A549 (cell line): ENCODE measurements around the gene PTRH1. TPM values are rescaled to one million over a fixed set of nuclear protein-coding genes. Genes with fewer than 3 reads are reported as not detected.

ENCODE experiments used
- ATAC-seq, 2 experiments: fragments of 200-7000 bp in 1 of 2; fragments of >200 bp in 1 of 2; cut with Nextera tagmentation in 1 of 2; cut with Tn5 transposase in 1 of 2; 3 replicates each; pipeline versions ENCODE4 v1.8.0 to v1.9.1; 2018 to 2020; ENCODE audit warnings: mild to moderate bottlenecking in 1 of 2, moderate library complexity in 1 of 2
- CTCF ChIA-PET: fragments of 300-600 bp; sonication (Branson Sonifier 250); formaldehyde crosslinking; extraction: SDS; loops from one replicate; lab custom pipeline; 2021; ENCODE audit warnings: antibody characterized with exemption, inconsistent platforms; lab: Yijun Ruan, JAX
- POLR2A ChIA-PET: fragments of 350-600 bp; formaldehyde crosslinking; extraction: SDS; loops from one replicate; lab custom pipeline; 2021; ENCODE audit warnings: antibody characterized with exemption, inconsistent platforms; lab: Yijun Ruan, JAX
- DNase-seq, 2 experiments: peaks; one replicate each; pipeline versions ENCODE4 v3.0.0 to v3.0.0-alpha.2; 2011 to 2016; ENCODE audit warnings: low read depth in 1 of 2, low spot score in 1 of 2
- FAIRE-seq: peaks from 2 replicates; lab custom pipeline; 2011; peaks lifted over from hg19 to GRCh38; lab: Jason Lieb, UNC
- H3K27ac ChIP-seq, 2 experiments: fragments of >200 bp; sonication (Bioruptor Twin); formaldehyde crosslinking; 3 replicates each; pipeline ENCODE4 v1.5.1; 2016 to 2017
- H3K4me1 ChIP-seq: fragments of >200 bp; sonication (Bioruptor Twin); formaldehyde crosslinking; 3 replicates; pipeline ENCODE4 v1.6.1; 2016
- H3K4me2 ChIP-seq: fragments of >200 bp; sonication (Bioruptor Twin); formaldehyde crosslinking; 3 replicates; pipeline ENCODE4 v1.6.1; 2016
- H3K4me3 ChIP-seq: fragments of >200 bp; sonication (Bioruptor Twin); formaldehyde crosslinking; 3 replicates; pipeline ENCODE4 v1.5.1; 2016
- H3K9me3 ChIP-seq: fragments of >200 bp; sonication (Bioruptor Twin); formaldehyde crosslinking; 3 replicates; pipeline ENCODE4 v1.6.1; 2016
- ATOH8 ChIP-seq: fragments of 250-450 bp; sonication (Bioruptor Pico); IDR thresholded peaks from 2 replicates; pipeline ENCODE4 v1.5.0; 2020; ENCODE audit warnings: low read depth, mild to moderate bottlenecking, moderate library complexity
- BCL3 ChIP-seq: fragments of >200 bp; sonication (Bioruptor Twin); formaldehyde crosslinking; IDR thresholded peaks from 3 replicates; pipeline ENCODE4 v1.6.1; 2016
- CBX2 ChIP-seq: fragments of 200-600 bp; sonication (generic); IDR thresholded peaks from 2 replicates; pipeline ENCODE4 v1.6.1; 2016; ENCODE audit warnings: low read depth, mild to moderate bottlenecking, borderline replicate concordance
- CBX8 ChIP-seq: fragments of 200-600 bp; sonication (generic); IDR thresholded peaks from 2 replicates; pipeline ENCODE4 v1.6.1; 2016
- CHD2 ChIP-seq: fragments of 150-350 bp; IDR thresholded peaks from 2 replicates; pipeline ENCODE4 v1.6.1; 2014; ENCODE audit warnings: low read length; ENCODE audit not compliant: partially characterized antibody
- E2F6 ChIP-seq: IDR thresholded peaks from 2 replicates; pipeline ENCODE4 v1.6.1; 2012; ENCODE audit warnings: low read depth, borderline replicate concordance
- EHF ChIP-seq: fragments of 250-450 bp; sonication (Bioruptor Pico); IDR thresholded peaks from 2 replicates; pipeline ENCODE4 v1.5.0; 2020; ENCODE audit warnings: mild to moderate bottlenecking
- EHMT2 ChIP-seq: fragments of 200-600 bp; sonication (generic); IDR thresholded peaks from 2 replicates; pipeline ENCODE4 v1.6.1; 2016; ENCODE audit warnings: antibody characterized with exemption, low read depth, mild to moderate bottlenecking, moderate library complexity
- ELK1 ChIP-seq: fragments of 150-350 bp; IDR thresholded peaks from 2 replicates; pipeline ENCODE4 v1.6.1; 2014; ENCODE audit warnings: low read depth, mild to moderate bottlenecking, low read length
- ESRRA ChIP-seq: fragments of 150-350 bp; IDR thresholded peaks from 2 replicates; pipeline ENCODE4 v1.6.1; 2014; ENCODE audit warnings: mild to moderate bottlenecking, low read length, borderline replicate concordance
- HMGXB4 ChIP-seq: fragments of 250-450 bp; sonication (Bioruptor Pico); IDR thresholded peaks from 2 replicates; pipeline ENCODE4 v1.5.0; 2021; ENCODE audit warnings: mild to moderate bottlenecking, moderate library complexity, borderline replicate concordance
- KDM1A ChIP-seq: fragments of 200-600 bp; sonication (generic); IDR thresholded peaks from 2 replicates; pipeline ENCODE4 v1.6.1; 2016; ENCODE audit warnings: low read depth, mild to moderate bottlenecking
- NR3C1 ChIP-seq: fragments of >200 bp; sonication (Bioruptor Twin); formaldehyde crosslinking; IDR thresholded peaks from 3 replicates; pipeline ENCODE4 v1.6.1; 2017
- PBX3 ChIP-seq: IDR thresholded peaks from 2 replicates; pipeline ENCODE4 v1.6.1; 2012
- RAD21 ChIP-seq, 2 experiments: fragments of >200 bp in 1 of 2; sonication (Bioruptor Twin) in 1 of 2; formaldehyde crosslinking in 1 of 2; IDR thresholded peaks in 1 of 2; conservative IDR thresholded peaks in 1 of 2; 2 replicates in 1 of 2; 3 replicates in 1 of 2; pipeline ENCODE4 v1.6.1; 2012 to 2018; ENCODE audit warnings: inconsistent platforms in 1 of 2
- RARB ChIP-seq: fragments of 250-450 bp; sonication (Bioruptor Pico); IDR thresholded peaks from 2 replicates; pipeline ENCODE4 v1.8.0; 2021; ENCODE audit warnings: mild to moderate bottlenecking, moderate library complexity
- TFCP2L1 ChIP-seq: fragments of 250-450 bp; sonication (Bioruptor Pico); IDR thresholded peaks from 2 replicates; pipeline ENCODE4 v1.5.0; 2021; ENCODE audit warnings: mild to moderate bottlenecking
- ZFP36 ChIP-seq: fragments of 450-650 bp; IDR thresholded peaks from 2 replicates; pipeline ENCODE4 v1.6.1; 2014; ENCODE audit warnings: borderline replicate concordance; ENCODE audit not compliant: partially characterized antibody
- ZNF302 ChIP-seq: fragments of 250-450 bp; sonication (Bioruptor Pico); IDR thresholded peaks from 2 replicates; pipeline ENCODE4 v1.9.0; 2021; ENCODE audit warnings: inconsistent platforms, mild to moderate bottlenecking, moderate library complexity
- ZSCAN20 ChIP-seq: fragments of 250-450 bp; sonication (Bioruptor Pico); IDR thresholded peaks from 2 replicates; pipeline ENCODE4 v1.8.0; 2022; ENCODE audit warnings: mild to moderate bottlenecking, moderate library complexity
- WGBS: methylation state at CpG from one replicate; pipeline ENCODE4 v1.1.6; 2017; ENCODE audit errors: missing lambda C conversion rate; 5-methylcytosine and 5-hydroxymethylcytosine counted together
- polyA plus RNA-seq, 4 experiments: library from polyadenylated mRNA; depleted of rRNA in 3 of 4; stranded (reverse); fragments of >200 nt; fragmentation: RNase III in 1 of 4; extraction: RNeasy Plus Mini Kit Qiagen cat#74134 plus additional on column Dnase treatment in 1 of 4; gene quantifications; 2 replicates in 3 of 4; 3 replicates in 1 of 4; pipeline ENCODE4 v1.2.3, GENCODE V29; 2011 to 2017

PTRH1 gene
- polyA plus RNA-seq, 2 of the 4 experiments (the other 2 are of a cell fraction), result 5.1 to 11.4 TPM

DNA sequence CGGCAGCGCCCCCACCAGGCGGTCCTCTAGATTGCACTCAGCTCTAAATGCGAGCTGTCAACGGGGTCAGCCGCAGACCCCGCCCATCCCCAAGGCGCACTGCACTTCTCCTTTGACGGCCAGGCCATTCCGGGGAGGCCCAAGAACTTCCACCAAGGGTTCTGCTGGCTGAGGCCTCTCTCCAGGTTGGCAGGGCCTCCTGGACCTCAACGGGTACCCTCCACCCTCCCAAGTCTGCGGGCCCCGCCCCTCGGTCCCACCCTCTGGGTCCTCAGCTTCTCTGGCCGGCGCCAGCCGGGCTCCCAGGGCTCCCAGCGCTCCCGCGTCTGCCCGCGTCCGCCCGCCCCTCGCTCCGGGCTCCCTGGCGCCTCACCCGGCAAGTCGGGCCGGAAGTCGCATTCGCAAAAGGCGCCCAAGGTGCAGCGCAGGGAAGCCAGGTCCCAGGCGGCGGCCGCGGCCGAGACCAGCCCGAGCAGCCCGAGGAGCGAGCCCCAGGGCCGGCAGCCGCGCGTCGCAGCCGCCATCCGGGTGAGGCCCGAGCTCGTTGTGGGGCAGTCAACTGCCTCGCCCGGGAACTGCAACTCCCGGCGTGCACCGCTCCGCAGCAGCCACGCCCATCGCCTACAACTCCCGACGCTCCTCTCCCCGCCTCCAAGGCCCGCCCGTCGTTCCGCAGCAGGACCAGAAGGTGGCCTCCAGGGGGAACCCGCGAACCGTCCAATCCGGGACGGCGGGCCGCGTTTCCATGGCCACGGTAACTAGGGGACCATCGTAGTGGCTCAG, 19.5 kb upstream of the PTRH1 start, which contains the start of gene TOR2A (continued):
- TF ChIP-seq PBX3 (no peak), CHD2 (no peak), ATOH8 (CRISPR knock-in tag) (no peak), BCL3 (0 out of 3 replicates have a peak, but pooled peaks have one; percentile 42), ESRRA (no peak), ZNF302 (CRISPR knock-in tag) (no peak)
- TF ChIP-seq, all 56 proteins: peak for 11

- ChIA-PET POLR2A (interaction anchor here (0.5 to 2.0 kb wide), 10 partner anchors 19 to 360 kb away, joined by 3 to 12 read pairs (median 4); partner anchors contain the start of genes CDK9, LRSAM1, PTRH1 and RPL12), CTCF (interaction anchor here (0.5 to 15.7 kb wide), 101 partner anchors 10 to 685 kb away, joined by 3 to 243 read pairs (median 5); partner anchors contain the start of genes CDK9, CFAP157, FPGS and LRSAM1)
- TF ChIP-seq ZSCAN20 (no peak), NR3C1 (no peak), RAD21 (conservative IDR thresholded peaks at IDR 0.05 in 1 of 2, IDR thresholded peaks at IDR 0.05 in 1 of 2) (no peak; a peak in 2 of 5 replicates), E2F6 (no peak), BCL3 (no peak), HMGXB4 (CRISPR knock-in tag) (no peak), RARB (CRISPR knock-in tag) (no peak), ESRRA (no peak), EHF (CRISPR knock-in tag) (no peak), EHMT2 (no peak), KDM1A (no peak), ZFP36 (no peak), CBX2 (no peak), TFCP2L1 (CRISPR knock-in tag) (no peak), CBX8 (no peak), ELK1 (no peak)
- FAIRE-seq (no peak), DNase-seq (no peak), ATAC-seq (no peak)
- WGBS, result 54% methylated on average over 16 of the region's 22 CpGs
- peak overlapping the region; percentile 86 for H3K4me2 ChIP-seq
- peak overlapping the region; percentile 96 for H3K27ac ChIP-seq
- H3K9me3 ChIP-seq, result no peaks in the 10 kb centered on the region
- peak overlapping the region; percentile 72 for H3K4me3 ChIP-seq
- peaks cover 9% of the 10 kb centered on the region; the same call in 1 of the 3 replicates for H3K4me1 ChIP-seq
These were observed 18.8 kb upstream of the PTRH1 start for GRCh38 chr9:127734247-127734746.
